A549 (cell line): ENCODE measurements around the gene TTC13. TPM values are rescaled to one million over a fixed set of nuclear protein-coding genes. Genes with fewer than 3 reads are reported as not detected.

ENCODE experiments used
- ATAC-seq, 2 experiments: fragments of 200-7000 bp in 1 of 2; fragments of >200 bp in 1 of 2; cut with Nextera tagmentation in 1 of 2; cut with Tn5 transposase in 1 of 2; 3 replicates each; pipeline versions ENCODE4 v1.8.0 to v1.9.1; 2018 to 2020; ENCODE audit warnings: mild to moderate bottlenecking in 1 of 2, moderate library complexity in 1 of 2
- CTCF ChIA-PET: fragments of 300-600 bp; sonication (Branson Sonifier 250); formaldehyde crosslinking; extraction: SDS; loops from one replicate; lab custom pipeline; 2021; ENCODE audit warnings: antibody characterized with exemption, inconsistent platforms; lab: Yijun Ruan, JAX
- POLR2A ChIA-PET: fragments of 350-600 bp; formaldehyde crosslinking; extraction: SDS; loops from one replicate; lab custom pipeline; 2021; ENCODE audit warnings: antibody characterized with exemption, inconsistent platforms; lab: Yijun Ruan, JAX
- DNase-seq, 2 experiments: peaks; one replicate each; pipeline versions ENCODE4 v3.0.0 to v3.0.0-alpha.2; 2011 to 2016; ENCODE audit warnings: low read depth in 1 of 2, low spot score in 1 of 2
- FAIRE-seq: peaks from 2 replicates; lab custom pipeline; 2011; peaks lifted over from hg19 to GRCh38; lab: Jason Lieb, UNC
- H3K27ac ChIP-seq, 2 experiments: fragments of >200 bp; sonication (Bioruptor Twin); formaldehyde crosslinking; 3 replicates each; pipeline ENCODE4 v1.5.1; 2016 to 2017
- H3K4me1 ChIP-seq: fragments of >200 bp; sonication (Bioruptor Twin); formaldehyde crosslinking; 3 replicates; pipeline ENCODE4 v1.6.1; 2016
- H3K4me2 ChIP-seq: fragments of >200 bp; sonication (Bioruptor Twin); formaldehyde crosslinking; 3 replicates; pipeline ENCODE4 v1.6.1; 2016
- H3K4me3 ChIP-seq: fragments of >200 bp; sonication (Bioruptor Twin); formaldehyde crosslinking; 3 replicates; pipeline ENCODE4 v1.5.1; 2016
- H3K9me3 ChIP-seq: fragments of >200 bp; sonication (Bioruptor Twin); formaldehyde crosslinking; 3 replicates; pipeline ENCODE4 v1.6.1; 2016
- BCL3 ChIP-seq: fragments of >200 bp; sonication (Bioruptor Twin); formaldehyde crosslinking; IDR thresholded peaks from 3 replicates; pipeline ENCODE4 v1.6.1; 2016
- BHLHE40 ChIP-seq: IDR thresholded peaks from 2 replicates; pipeline ENCODE4 v1.6.1; 2012; ENCODE audit warnings: low read depth, low read length, inconsistent platforms
- CEBPB ChIP-seq, 2 experiments: fragments of >200 bp in 1 of 2; sonication (Bioruptor Twin) in 1 of 2; formaldehyde crosslinking in 1 of 2; IDR thresholded peaks; 2 replicates each; pipeline ENCODE4 v1.6.1; 2012 to 2016
- CTCF ChIP-seq: fragments of >200 bp; sonication (Bioruptor Twin); formaldehyde crosslinking; IDR thresholded peaks from 3 replicates; pipeline ENCODE4 v1.5.1; 2016
- E2F6 ChIP-seq: IDR thresholded peaks from 2 replicates; pipeline ENCODE4 v1.6.1; 2012; ENCODE audit warnings: low read depth, borderline replicate concordance
- EHMT2 ChIP-seq: fragments of 200-600 bp; sonication (generic); IDR thresholded peaks from 2 replicates; pipeline ENCODE4 v1.6.1; 2016; ENCODE audit warnings: antibody characterized with exemption, low read depth, mild to moderate bottlenecking, moderate library complexity
- FOSL2 ChIP-seq, 2 experiments: fragments of 450-650 bp in 1 of 2; fragments of >200 bp in 1 of 2; sonication (Bioruptor Twin) in 1 of 2; formaldehyde crosslinking; IDR thresholded peaks; 2 replicates each; pipeline versions ENCODE4 v1.5.0 to v1.6.1; 2016 to 2020; ENCODE audit warnings: mild to moderate bottlenecking in 1 of 2, moderate library complexity in 1 of 2
- GATA3 ChIP-seq: IDR thresholded peaks from 2 replicates; pipeline ENCODE4 v1.6.1; 2012; ENCODE audit warnings: borderline replicate concordance
- HDAC2 ChIP-seq: fragments of 200-600 bp; sonication (generic); IDR thresholded peaks from 2 replicates; pipeline ENCODE4 v1.6.1; 2016
- HOXA7 ChIP-seq: fragments of 250-450 bp; sonication (Bioruptor Pico); IDR thresholded peaks from 2 replicates; pipeline ENCODE4 v1.5.0; 2020; ENCODE audit warnings: mild to moderate bottlenecking, moderate library complexity
- HOXB13 ChIP-seq: fragments of 250-450 bp; sonication (Bioruptor Pico); IDR thresholded peaks from 2 replicates; pipeline ENCODE4 v1.5.0; 2020; ENCODE audit warnings: low read depth, mild to moderate bottlenecking, moderate library complexity
- KDM1A ChIP-seq: fragments of 200-600 bp; sonication (generic); IDR thresholded peaks from 2 replicates; pipeline ENCODE4 v1.6.1; 2016; ENCODE audit warnings: low read depth, mild to moderate bottlenecking
- KDM5A ChIP-seq: fragments of 200-600 bp; sonication (generic); IDR thresholded peaks from 2 replicates; pipeline ENCODE4 v1.6.1; 2016; ENCODE audit warnings: antibody characterized with exemption, mild to moderate bottlenecking
- MAFK ChIP-seq: fragments of 450-650 bp; IDR thresholded peaks from 2 replicates; pipeline ENCODE4 v1.6.1; 2014; ENCODE audit not compliant: partially characterized antibody
- MAZ ChIP-seq: fragments of 150-350 bp; IDR thresholded peaks from 2 replicates; pipeline ENCODE4 v1.6.1; 2014; ENCODE audit warnings: antibody characterized with exemption, low read depth, low read length, borderline replicate concordance
- MYC ChIP-seq: IDR thresholded peaks from 2 replicates; pipeline ENCODE4 v1.6.1; 2012; ENCODE audit warnings: mild to moderate bottlenecking, inconsistent platforms, low read length, improper control_type of control experiment, borderline replicate concordance
- NFE2L2 ChIP-seq: fragments of 150-350 bp; conservative IDR thresholded peaks from 2 replicates; pipeline ENCODE4 v1.6.1; 2014; ENCODE audit warnings: low read length
- NR3C1 ChIP-seq: fragments of >200 bp; sonication (Bioruptor Twin); formaldehyde crosslinking; IDR thresholded peaks from 3 replicates; pipeline ENCODE4 v1.6.1; 2017
- PBX3 ChIP-seq: IDR thresholded peaks from 2 replicates; pipeline ENCODE4 v1.6.1; 2012
- POLR2A ChIP-seq: IDR thresholded peaks from 2 replicates; pipeline ENCODE4 v1.6.1; 2012; ENCODE audit warnings: mild to moderate bottlenecking, low read length
- RAD21 ChIP-seq, 2 experiments: fragments of >200 bp in 1 of 2; sonication (Bioruptor Twin) in 1 of 2; formaldehyde crosslinking in 1 of 2; IDR thresholded peaks in 1 of 2; conservative IDR thresholded peaks in 1 of 2; 2 replicates in 1 of 2; 3 replicates in 1 of 2; pipeline ENCODE4 v1.6.1; 2012 to 2018; ENCODE audit warnings: inconsistent platforms in 1 of 2
- RCOR1 ChIP-seq: fragments of 150-350 bp; IDR thresholded peaks from 2 replicates; pipeline ENCODE4 v1.6.1; 2014; ENCODE audit warnings: antibody characterized with exemption, low read length, low read depth
- REST ChIP-seq: fragments of 200-600 bp; sonication (generic); IDR thresholded peaks from 2 replicates; pipeline ENCODE4 v1.6.1; 2016; ENCODE audit warnings: antibody characterized with exemption, mild to moderate bottlenecking, moderate library complexity
- RNF2 ChIP-seq: fragments of 200-600 bp; sonication (generic); IDR thresholded peaks from 2 replicates; pipeline ENCODE4 v1.6.1; 2016; ENCODE audit warnings: low read depth, mild to moderate bottlenecking, antibody characterized with exemption, moderate library complexity, borderline replicate concordance
- ZNF302 ChIP-seq: fragments of 250-450 bp; sonication (Bioruptor Pico); IDR thresholded peaks from 2 replicates; pipeline ENCODE4 v1.9.0; 2021; ENCODE audit warnings: inconsistent platforms, mild to moderate bottlenecking, moderate library complexity
- ZSCAN20 ChIP-seq: fragments of 250-450 bp; sonication (Bioruptor Pico); IDR thresholded peaks from 2 replicates; pipeline ENCODE4 v1.8.0; 2022; ENCODE audit warnings: mild to moderate bottlenecking, moderate library complexity
- WGBS: methylation state at CpG from one replicate; pipeline ENCODE4 v1.1.6; 2017; ENCODE audit errors: missing lambda C conversion rate; 5-methylcytosine and 5-hydroxymethylcytosine counted together
- polyA plus RNA-seq, 4 experiments: library from polyadenylated mRNA; depleted of rRNA in 3 of 4; stranded (reverse); fragments of >200 nt; fragmentation: RNase III in 1 of 4; extraction: RNeasy Plus Mini Kit Qiagen cat#74134 plus additional on column Dnase treatment in 1 of 4; gene quantifications; 2 replicates in 3 of 4; 3 replicates in 1 of 4; pipeline ENCODE4 v1.2.3, GENCODE V29; 2011 to 2017

TTC13 gene
- polyA plus RNA-seq, 2 of the 4 experiments (the other 2 are of a cell fraction) = 12.5 to 22.7 TPM

- FAIRE-seq = no peak
- ChIA-PET CTCF (interaction anchor here (0.7 kb wide), 1 partner anchor 11 kb away, joined by 3 read pairs; no protein-coding TSS in a partner anchor), POLR2A (interaction anchor here (0.7 to 1.3 kb wide), 2 partner anchors 8 to 327 kb away, joined by 3 to 5 read pairs; partner anchors contain the start of genes ARV1 and TTC13)
- Histone ChIP-seq H3K4me3 (no peak overlapping the region), H3K9me3 (no peaks in the 10 kb centered on the region), H3K4me1 (no peaks in the 10 kb centered on the region), H3K27ac (no peak overlapping the region), H3K4me2 (no peak overlapping the region)
- ATAC-seq = no peak
- DNase-seq = no peak
- 85% methylated on average over 5 of the region's 5 CpGs for WGBS
- TF ChIP-seq ZNF302 (CRISPR knock-in tag) = no peak
- no peak for TF ChIP-seq RCOR1
- no peak for TF ChIP-seq HOXA7 (CRISPR knock-in tag)
- TF ChIP-seq HDAC2 = no peak
- TF ChIP-seq GATA3 = no peak
- no peak for TF ChIP-seq CEBPB (IDR thresholded peaks at IDR 0.05)
- no peak for TF ChIP-seq CTCF
- TF ChIP-seq REST = no peak
- no peak for TF ChIP-seq FOSL2 (IDR thresholded peaks at IDR 0.05)
- no peak for TF ChIP-seq FOSL2 (CRISPR knock-in tag; IDR thresholded peaks at IDR 0.05)
- TF ChIP-seq MAFK = no peak
- no peak for TF ChIP-seq NFE2L2
- no peak for TF ChIP-seq EHMT2
- TF ChIP-seq RNF2 = no peak
- no peak for TF ChIP-seq MYC
- TF ChIP-seq POLR2A = no peak
- TF ChIP-seq PBX3 = no peak
- no peak for TF ChIP-seq BHLHE40
- no peak for TF ChIP-seq KDM1A
- no peak for TF ChIP-seq BCL3
- no peak for TF ChIP-seq HOXB13 (CRISPR knock-in tag)
Measured at GRCh38 chr1:230970432-230970831, 8.2 kb downstream of the TTC13 start.

- no peaks in the 10 kb centered on the region for H3K4me1 ChIP-seq
- TF ChIP-seq MAZ (no peak), RAD21 (conservative IDR thresholded peaks at IDR 0.05 in 1 of 2, IDR thresholded peaks at IDR 0.05 in 1 of 2) (no peak), BHLHE40 (no peak), NR3C1 (no peak), ZSCAN20 (CRISPR knock-in tag) (no peak), E2F6 (no peak), KDM5A (no peak), RNF2 (no peak), GATA3 (no peak), ZNF302 (CRISPR knock-in tag) (no peak), HOXA7 (CRISPR knock-in tag) (no peak)
- no peaks in the 10 kb centered on the region for H3K9me3 ChIP-seq
- no peak overlapping the region for H3K4me3 ChIP-seq
- DNase-seq (no peak), FAIRE-seq (no peak), ATAC-seq (no peak)
- ChIA-PET POLR2A (no interaction called here), CTCF (no interaction called here)
- 88% methylated on average over 5 of the region's 5 CpGs for WGBS
- H3K27ac ChIP-seq = no peak overlapping the region
- no peak overlapping the region for H3K4me2 ChIP-seq
Measured at GRCh38 chr1:230966358-230966873, 12.2 kb downstream of the TTC13 start.
